Left ventricle myocardium inferior (tissue), 1 donor: Measurements from ENCODE around the gene GIMAP4. TPM values are rescaled to one million over a fixed set of nuclear protein-coding genes. Genes with fewer than 3 reads are reported as not detected.
"Not testable (repeated sequence)": the region's sequence is repeated elsewhere in the genome, so short reads cannot be mapped to it uniquely, and the experiment has no call there.

ENCODE experiments used
- DNase-seq: peaks from one replicate; pipeline ENCODE4 v3.0.0-alpha.2; 2020
- H3K27ac ChIP-seq: fragments of 200-600 bp; replicated peaks from 2 replicates; pipeline ENCODE4 v1.8.0; 2021
- H3K27me3 ChIP-seq: fragments of 200-600 bp; 2 replicates; pipeline ENCODE4 v1.8.0; 2021; ENCODE audit warnings: low read depth
- H3K36me3 ChIP-seq: fragments of 200-600 bp; 2 replicates; pipeline ENCODE4 v1.8.0; 2021
- H3K4me1 ChIP-seq: fragments of 200-600 bp; 2 replicates; pipeline ENCODE4 v1.8.0; 2021
- H3K4me3 ChIP-seq: fragments of 200-600 bp; 2 replicates; pipeline ENCODE4 v1.8.0; 2021; ENCODE audit warnings: mild to moderate bottlenecking, moderate library complexity
- H3K9me3 ChIP-seq: fragments of 200-600 bp; replicated peaks from 2 replicates; pipeline ENCODE4 v1.8.0; 2021
- intact Hi-C: fragments of 100-400 bp; cut with micrococcal nuclease; formaldehyde crosslinking; loops from one replicate; pipeline ENCODE4 v1.11.0; 2022
- long read RNA-seq: library from polyadenylated mRNA; unstranded; transcript quantifications from one replicate; pipeline ENCODE4 v2.0.0, GENCODE V29; 2021
- total RNA-seq: library from RNA; stranded (reverse); fragmentation: NEBNext Ultra II Directional; extraction: Animal tissue kit (Norgen Biotek cat#: 25700); gene quantifications from one replicate; pipeline ENCODE4 v1.2.1, GENCODE V29; 2021
- TF ChIP-seq, protein P1 (sequence below): fragments of 200-600 bp; IDR thresholded peaks from 2 replicates; pipeline ENCODE4 v1.8.0; 2021; ENCODE audit warnings: antibody characterized with exemption, mild to moderate bottlenecking, borderline replicate concordance
- donor health status: DM: no; HTN: yes; CAD: no; lungs with severe emphysema.

Gene GIMAP4
- 31.2 TPM for total RNA-seq
- long read RNA-seq, transcript GIMAP4-201 (3 exons, 2,060 nt): major isoform, 26 of 29 reads
- long read RNA-seq, partial matches to known transcripts: 2 of 29 reads
- long read RNA-seq, other reads (novel, unspliced or antisense): 0 of 29 reads

- intact Hi-C loops: loop anchor here (5.0 kb wide), 1 partner anchor 115 kb away; the partner anchor contains the start of gene GIMAP8
Measured at GRCh38 chr7:150567169-150567568, at the start of gene GIMAP4. TSS of gene GIMAP4 (plus strand) at chr7:150567390. CDS start at chr7:150569902, 2,512 bp downstream.

DNA sequence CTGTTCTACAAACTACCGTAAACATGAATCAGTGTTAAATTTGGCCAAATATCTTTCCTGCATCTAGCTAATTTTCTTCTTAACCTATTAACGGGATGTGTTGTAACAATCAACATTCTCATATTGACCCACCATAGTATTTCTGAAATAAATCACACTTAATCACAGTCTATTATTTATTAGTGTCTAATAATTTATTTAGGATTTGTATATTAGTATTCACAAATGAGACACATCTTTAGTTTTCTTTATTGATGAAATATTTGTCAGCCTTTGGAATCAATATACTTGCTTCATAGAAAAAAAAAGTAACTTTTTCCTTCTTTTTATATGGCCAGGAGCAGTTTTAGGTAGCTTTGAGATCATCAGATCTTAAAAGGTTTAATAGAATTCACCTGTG is 47.9 kb upstream of the GIMAP4 start:
- Histone ChIP-seq H3K27ac (peak overlapping the region; percentile 86), H3K9me3 (peaks cover 5% of the 10 kb centered on the region), H3K36me3 (peaks cover 16% of the 10 kb centered on the region), H3K4me3 (peak overlapping the region; percentile 68), H3K4me1 (no peaks in the 10 kb centered on the region), H3K27me3 (no peaks in the 10 kb centered on the region)
- intact Hi-C loops: no loop called here
- TF ChIP-seq, protein P1, sequence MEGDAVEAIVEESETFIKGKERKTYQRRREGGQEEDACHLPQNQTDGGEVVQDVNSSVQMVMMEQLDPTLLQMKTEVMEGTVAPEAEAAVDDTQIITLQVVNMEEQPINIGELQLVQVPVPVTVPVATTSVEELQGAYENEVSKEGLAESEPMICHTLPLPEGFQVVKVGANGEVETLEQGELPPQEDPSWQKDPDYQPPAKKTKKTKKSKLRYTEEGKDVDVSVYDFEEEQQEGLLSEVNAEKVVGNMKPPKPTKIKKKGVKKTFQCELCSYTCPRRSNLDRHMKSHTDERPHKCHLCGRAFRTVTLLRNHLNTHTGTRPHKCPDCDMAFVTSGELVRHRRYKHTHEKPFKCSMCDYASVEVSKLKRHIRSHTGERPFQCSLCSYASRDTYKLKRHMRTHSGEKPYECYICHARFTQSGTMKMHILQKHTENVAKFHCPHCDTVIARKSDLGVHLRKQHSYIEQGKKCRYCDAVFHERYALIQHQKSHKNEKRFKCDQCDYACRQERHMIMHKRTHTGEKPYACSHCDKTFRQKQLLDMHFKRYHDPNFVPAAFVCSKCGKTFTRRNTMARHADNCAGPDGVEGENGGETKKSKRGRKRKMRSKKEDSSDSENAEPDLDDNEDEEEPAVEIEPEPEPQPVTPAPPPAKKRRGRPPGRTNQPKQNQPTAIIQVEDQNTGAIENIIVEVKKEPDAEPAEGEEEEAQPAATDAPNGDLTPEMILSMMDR: no peak
- no peak for DNase-seq

More at GRCh38 chr7:150567169-150567568, at the start of gene GIMAP4:
- peak within 1 kb of the TSS; percentile 89 for H3K27ac ChIP-seq
- H3K27me3 ChIP-seq: no peaks in the 10 kb centered on the region
- H3K4me3 ChIP-seq: peak within 1 kb of the TSS; percentile 70
- DNase-seq: no peak
- H3K4me1 ChIP-seq: peaks cover 35% of the 10 kb centered on the region
- TF ChIP-seq, protein P1: no peak
- peaks cover 27% of the 10 kb centered on the region for H3K36me3 ChIP-seq
- peaks cover 5% of the 10 kb centered on the region for H3K9me3 ChIP-seq

DNA sequence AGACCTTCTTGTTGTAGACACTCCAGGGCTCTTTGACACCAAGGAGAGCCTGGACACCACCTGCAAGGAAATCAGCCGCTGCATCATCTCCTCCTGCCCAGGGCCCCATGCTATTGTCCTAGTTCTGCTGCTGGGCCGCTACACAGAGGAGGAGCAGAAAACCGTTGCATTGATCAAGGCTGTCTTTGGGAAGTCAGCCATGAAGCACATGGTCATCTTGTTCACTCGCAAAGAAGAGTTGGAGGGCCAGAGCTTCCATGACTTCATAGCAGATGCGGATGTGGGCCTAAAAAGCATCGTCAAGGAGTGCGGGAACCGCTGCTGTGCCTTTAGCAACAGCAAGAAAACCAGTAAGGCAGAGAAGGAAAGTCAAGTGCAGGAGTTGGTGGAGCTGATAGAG is 47.0 kb upstream of the GIMAP4 start:
- peaks cover 16% of the 10 kb centered on the region for H3K36me3 ChIP-seq
- intact Hi-C loops: no loop called here
- peaks cover 12% of the 10 kb centered on the region for H3K9me3 ChIP-seq
- DNase-seq: no peak
- H3K27me3 ChIP-seq: no peaks in the 10 kb centered on the region
- TF ChIP-seq, protein P1: no peak
- peak overlapping the region; percentile 68 for H3K4me3 ChIP-seq
- no peaks in the 10 kb centered on the region for H3K4me1 ChIP-seq
- peak overlapping the region; percentile 86 for H3K27ac ChIP-seq

DNA sequence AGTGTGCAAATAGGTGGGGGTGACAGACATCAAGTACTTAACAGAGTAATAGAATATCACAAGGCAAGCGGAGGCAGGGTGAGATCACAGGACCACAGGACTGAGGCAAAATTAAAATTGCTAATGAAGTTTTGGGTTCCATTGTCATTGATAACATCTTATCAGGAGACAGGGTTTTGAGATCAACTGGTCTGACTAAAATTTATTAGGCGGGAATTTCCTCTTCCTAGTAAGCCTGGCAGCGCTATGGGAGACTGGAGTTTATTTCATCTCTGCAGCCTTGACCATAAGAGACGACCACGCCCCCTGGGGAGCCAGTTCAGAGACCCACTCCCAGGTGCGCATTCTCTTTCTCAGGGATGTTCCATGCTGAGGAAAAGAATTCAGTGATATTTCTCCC is 44.3 kb upstream of the GIMAP4 start:
- H3K27me3 ChIP-seq, DNase-seq, H3K4me3 ChIP-seq, intact Hi-C loops, H3K27ac ChIP-seq, H3K4me1 ChIP-seq: not testable (repeated sequence)
- H3K9me3 ChIP-seq: peaks cover 38% of the 10 kb centered on the region
- peaks cover 16% of the 10 kb centered on the region for H3K36me3 ChIP-seq

GRCh38 chr7:150524018-150524417 is 43.2 kb upstream of the GIMAP4 start:
- Histone ChIP-seq H3K4me3 (no peak overlapping the region), H3K36me3 (peaks cover 16% of the 10 kb centered on the region), H3K9me3 (peaks cover 49% of the 10 kb centered on the region), H3K27ac (no peak overlapping the region), H3K27me3 (no peaks in the 10 kb centered on the region), H3K4me1 (no peaks in the 10 kb centered on the region)
- no peak for DNase-seq
- TF ChIP-seq, protein P1: no peak
- intact Hi-C loops: no loop called here

DNA sequence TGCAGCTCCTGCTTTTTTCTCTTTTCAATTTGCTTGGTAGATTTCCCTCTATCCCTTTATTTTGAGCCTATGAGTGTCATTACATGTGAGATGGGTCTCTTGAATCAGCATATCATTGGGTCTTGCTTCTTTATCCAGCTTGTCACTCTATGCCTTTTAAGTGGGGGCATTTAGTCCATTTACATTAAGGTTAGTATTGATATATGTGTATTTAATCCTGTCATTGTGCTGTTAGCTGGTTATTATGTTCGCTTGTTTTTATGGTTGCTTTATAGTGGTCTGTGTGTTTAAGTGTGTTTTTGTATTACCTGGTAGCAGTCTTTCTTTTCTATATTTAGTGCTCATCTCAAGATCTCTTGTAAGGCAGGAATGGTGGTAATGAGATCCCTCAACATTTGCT is 35.5 kb upstream of the GIMAP4 start:
- H3K9me3 ChIP-seq: peaks cover 61% of the 10 kb centered on the region

More for the DNA sequence above, 35.5 kb upstream of the GIMAP4 start:
- no peak overlapping the region for H3K27ac ChIP-seq
- H3K4me1 ChIP-seq: no peaks in the 10 kb centered on the region
- H3K36me3 ChIP-seq: no peaks in the 10 kb centered on the region
- intact Hi-C loops: no loop called here
- no peak for DNase-seq
- no peak overlapping the region for H3K4me3 ChIP-seq
- no peaks in the 10 kb centered on the region for H3K27me3 ChIP-seq
- TF ChIP-seq, protein P1: no peak
